BLaER1 (cell line): Measurements from ENCODE around the gene ABCA8.

ENCODE experiments used
- H3K27ac ChIP-seq: shearing (Covaris generic); formaldehyde crosslinking; 2 replicates; pipeline ENCODE4 v1.8.1; 2022
- H3K27me3 ChIP-seq: shearing (Covaris generic); formaldehyde crosslinking; 2 replicates; pipeline ENCODE4 v1.8.1; 2022
- H3K36me3 ChIP-seq: shearing (Covaris generic); formaldehyde crosslinking; 2 replicates; pipeline ENCODE4 v1.8.1; 2022
- H3K4me1 ChIP-seq: shearing (Covaris generic); formaldehyde crosslinking; 2 replicates; pipeline ENCODE4 v1.8.1; 2022
- H3K4me2 ChIP-seq: shearing (Covaris generic); formaldehyde crosslinking; 2 replicates; pipeline ENCODE4 v1.8.1; 2022
- H3K4me3 ChIP-seq: shearing (Covaris generic); formaldehyde crosslinking; 2 replicates; pipeline ENCODE4 v1.8.1; 2022
- H3K9ac ChIP-seq: shearing (Covaris generic); formaldehyde crosslinking; 2 replicates; pipeline ENCODE4 v1.8.1; 2022
- H3K9me3 ChIP-seq: shearing (Covaris generic); formaldehyde crosslinking; 2 replicates; pipeline ENCODE4 v1.8.1; 2022
- H4K20me1 ChIP-seq: shearing (Covaris generic); formaldehyde crosslinking; 2 replicates; pipeline ENCODE4 v1.8.1; 2022
- Cebpa-rat ChIP-seq: shearing (Covaris generic); IDR thresholded peaks from 2 replicates; pipeline ENCODE4 v1.8.1; 2022

ABCA8 gene

DNA sequence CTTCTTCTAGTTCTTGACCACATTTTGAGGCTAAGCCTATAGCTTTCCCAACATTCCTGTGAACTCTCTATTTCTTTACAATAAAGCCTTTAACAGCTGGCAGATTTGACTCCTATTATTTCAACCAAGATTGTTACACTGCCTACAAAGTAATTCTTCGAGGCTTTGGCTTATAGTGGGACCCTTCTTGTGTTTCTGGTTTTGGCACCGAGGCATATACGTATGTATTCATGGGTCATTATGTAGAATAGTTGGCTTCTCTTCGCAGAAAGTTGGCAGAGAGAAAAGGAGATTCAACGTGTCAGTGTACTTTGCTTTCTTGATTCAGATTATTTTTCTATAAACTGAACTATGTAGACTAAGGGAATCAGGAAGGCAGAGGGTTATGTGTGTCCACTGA is 102.2 kb downstream of the ABCA8 start:
- no peak for TF ChIP-seq Cebpa-rat
- H3K4me2 ChIP-seq = no peak overlapping the region
- H3K4me1 ChIP-seq = peaks cover under 1% of the 10 kb centered on the region; the same call in 1 of the 2 replicates
- no peak overlapping the region for H3K4me3 ChIP-seq
- H3K9ac ChIP-seq = no peak overlapping the region
- peaks cover 4% of the 10 kb centered on the region for H3K9me3 ChIP-seq
- H3K27ac ChIP-seq = no peak overlapping the region
- H4K20me1 ChIP-seq = no peaks in the 10 kb centered on the region
- no peaks in the 10 kb centered on the region for H3K27me3 ChIP-seq
- H3K36me3 ChIP-seq = no peaks in the 10 kb centered on the region

DNA sequence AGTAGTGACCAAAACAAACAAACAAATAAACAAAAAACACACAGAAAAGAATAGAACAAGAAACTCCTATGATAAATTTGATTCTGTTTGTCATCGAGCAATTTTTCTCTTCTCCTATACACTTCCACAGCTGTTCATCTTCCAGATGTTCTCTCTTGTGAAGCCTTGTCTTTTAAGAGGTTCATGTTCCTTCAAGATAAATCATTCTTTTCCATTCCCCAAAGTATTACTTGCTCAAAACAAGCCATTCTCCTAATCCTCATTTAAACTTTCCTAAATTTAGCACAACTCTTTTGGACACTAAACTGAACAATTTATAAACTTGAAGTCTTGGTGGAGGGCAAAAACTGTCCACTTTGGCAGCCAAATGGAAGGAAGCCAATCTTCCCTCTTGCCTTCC is 103.3 kb downstream of the ABCA8 start:
- no peak for TF ChIP-seq Cebpa-rat
- no peak overlapping the region for H3K4me3 ChIP-seq

DNA sequence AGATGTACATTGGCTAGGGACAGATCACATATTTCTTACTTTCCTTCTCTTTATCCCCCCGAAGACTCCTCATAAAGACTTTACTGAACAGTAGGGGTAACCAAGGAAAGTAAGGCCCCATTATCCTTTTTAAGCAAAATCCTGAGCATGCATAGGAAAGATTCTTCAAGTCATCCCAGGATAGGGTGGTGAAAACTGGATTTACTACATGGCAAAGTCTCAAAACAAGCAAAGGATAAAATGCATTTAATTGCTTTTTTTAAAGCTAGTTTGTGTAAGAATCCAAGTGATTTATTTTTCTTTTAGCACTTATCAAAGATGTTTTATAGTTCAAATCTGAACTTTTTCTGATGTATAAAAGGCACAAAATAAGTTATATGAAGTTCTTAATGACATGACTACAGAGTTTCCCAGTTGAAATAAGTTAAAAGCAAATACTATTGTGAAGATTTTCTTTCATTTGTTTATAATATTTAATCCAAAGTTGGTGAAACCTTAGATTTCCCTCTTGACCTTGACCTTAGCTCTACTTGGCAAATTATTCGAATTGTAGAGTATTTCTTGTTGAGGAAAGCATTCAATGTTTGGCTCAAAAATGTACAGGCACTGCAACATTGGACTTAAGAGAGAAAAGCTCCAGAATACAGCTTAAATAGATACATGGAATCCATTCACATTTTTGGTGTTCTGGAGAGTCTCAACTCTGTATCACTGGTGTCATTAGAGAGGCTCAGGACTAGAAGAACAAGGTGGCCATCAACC is 104.3 kb downstream of the ABCA8 start:
- no peak for TF ChIP-seq Cebpa-rat
- Histone ChIP-seq H3K9ac (no peak overlapping the region), H3K36me3 (no peaks in the 10 kb centered on the region), H3K4me3 (no peak overlapping the region), H3K4me1 (peaks cover 4% of the 10 kb centered on the region; the same call in 1 of the 2 replicates), H4K20me1 (no peaks in the 10 kb centered on the region), H3K27ac (no peak overlapping the region), H3K4me2 (no peak overlapping the region), H3K27me3 (no peaks in the 10 kb centered on the region), H3K9me3 (no peaks in the 10 kb centered on the region)

More for the DNA sequence above, 103.3 kb downstream of the ABCA8 start:
- no peak overlapping the region for H3K9ac ChIP-seq
- H3K4me1 ChIP-seq = peaks cover 4% of the 10 kb centered on the region; the same call in 1 of the 2 replicates
- no peak overlapping the region for H3K27ac ChIP-seq
- H3K4me2 ChIP-seq = no peak overlapping the region
- H4K20me1 ChIP-seq = no peaks in the 10 kb centered on the region
- no peaks in the 10 kb centered on the region for H3K27me3 ChIP-seq
- H3K9me3 ChIP-seq = no peaks in the 10 kb centered on the region
- H3K36me3 ChIP-seq = no peaks in the 10 kb centered on the region

DNA sequence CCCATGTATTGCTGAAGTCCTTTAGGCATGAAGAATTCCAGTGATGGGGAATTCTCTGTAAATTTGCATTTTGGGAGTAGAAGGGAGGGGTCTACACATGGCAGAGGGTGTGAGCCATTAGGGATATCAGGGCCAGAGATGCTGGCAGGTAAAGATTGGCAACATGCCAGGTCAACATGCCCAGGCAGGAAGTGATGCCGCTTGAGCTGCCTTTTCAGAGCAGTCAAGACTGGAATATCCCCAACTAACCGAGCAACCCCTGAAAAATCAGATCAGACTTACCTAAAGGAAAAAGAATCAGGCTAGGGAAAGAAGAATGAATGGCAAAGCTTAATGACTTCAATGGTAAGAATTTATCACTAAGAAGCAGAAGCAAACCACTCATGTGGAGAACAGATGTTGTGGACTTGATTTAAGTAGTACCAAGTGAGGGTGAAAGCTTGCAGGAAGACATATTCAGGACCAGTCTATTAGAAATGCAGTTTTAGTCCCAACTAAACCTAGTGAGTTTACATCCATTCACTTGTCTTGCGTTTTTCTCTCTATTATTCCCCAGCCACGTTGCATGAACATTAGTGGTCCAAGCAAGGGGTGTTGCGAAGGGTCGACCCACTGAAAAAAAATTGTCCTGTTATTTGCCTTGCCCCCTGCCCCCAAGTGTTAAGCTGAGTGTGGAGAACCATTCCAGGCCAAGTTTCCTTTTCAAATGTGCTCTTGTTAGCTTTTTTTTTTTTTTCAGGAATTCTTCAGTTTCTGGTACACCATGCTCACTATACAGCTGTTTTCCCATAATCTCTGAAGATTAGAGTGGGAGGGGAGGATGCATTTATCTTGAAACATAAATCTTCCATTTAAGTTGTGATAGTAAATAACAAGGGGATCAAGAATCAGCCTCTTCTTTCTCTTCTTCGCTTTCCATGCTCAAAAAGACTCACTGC is 105.2 kb downstream of the ABCA8 start:
- no peak overlapping the region for H3K9ac ChIP-seq
- H3K4me2 ChIP-seq = no peak overlapping the region
- no peaks in the 10 kb centered on the region for H3K36me3 ChIP-seq
- H4K20me1 ChIP-seq = no peaks in the 10 kb centered on the region
- TF ChIP-seq Cebpa-rat = no peak
- no peak overlapping the region for H3K27ac ChIP-seq
- H3K4me1 ChIP-seq = peaks cover 4% of the 10 kb centered on the region; the same call in 1 of the 2 replicates
- H3K27me3 ChIP-seq = no peaks in the 10 kb centered on the region
- H3K9me3 ChIP-seq = no peaks in the 10 kb centered on the region
- no peak overlapping the region for H3K4me3 ChIP-seq

DNA sequence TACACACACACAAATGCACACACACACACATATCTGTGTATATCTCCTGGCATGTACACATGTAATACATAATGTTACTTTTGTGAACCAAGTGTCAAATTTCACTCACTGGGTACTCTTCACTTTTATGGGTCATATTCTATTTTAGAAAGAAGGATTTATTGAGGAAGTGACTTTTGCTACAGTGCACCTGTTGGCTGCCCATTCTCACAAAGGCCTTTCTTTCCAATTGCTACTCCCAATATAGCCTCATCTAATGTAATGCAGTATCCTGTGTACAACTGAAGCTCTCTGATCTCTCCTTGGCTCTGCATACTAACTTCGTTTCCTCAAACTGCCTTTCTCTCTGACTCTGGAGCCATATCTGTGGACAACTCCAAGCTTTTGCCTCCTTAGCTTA is 107.5 kb downstream of the ABCA8 start:
- Histone ChIP-seq H3K36me3 (no peaks in the 10 kb centered on the region), H3K4me3 (no peak overlapping the region), H3K27me3 (no peaks in the 10 kb centered on the region), H3K9ac (no peak overlapping the region), H4K20me1 (no peaks in the 10 kb centered on the region), H3K27ac (no peak overlapping the region), H3K9me3 (no peaks in the 10 kb centered on the region), H3K4me2 (no peak overlapping the region), H3K4me1 (peaks cover 4% of the 10 kb centered on the region; the same call in 1 of the 2 replicates)
- TF ChIP-seq Cebpa-rat = no peak

DNA sequence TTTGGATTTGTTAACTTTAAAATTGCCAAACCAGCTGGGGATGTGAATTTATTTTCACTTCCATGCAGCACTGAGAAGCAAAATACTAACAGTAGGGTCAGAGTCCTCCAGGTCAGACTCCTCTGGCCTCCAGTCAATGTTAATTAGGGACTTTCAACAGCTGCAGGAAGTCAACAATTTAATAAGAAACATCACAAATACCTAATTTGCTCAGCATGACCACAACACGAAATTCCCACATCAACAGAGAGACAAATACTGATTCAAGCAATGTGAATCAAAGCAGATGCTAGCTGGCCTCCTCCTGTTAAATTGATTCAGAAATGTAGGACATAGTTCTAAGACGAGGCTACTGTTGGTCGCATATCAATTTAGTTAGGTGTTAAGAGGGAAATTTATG is 111.7 kb downstream of the ABCA8 start:
- Histone ChIP-seq H3K36me3 (no peaks in the 10 kb centered on the region), H3K27ac (no peak overlapping the region), H3K9ac (no peak overlapping the region), H4K20me1 (no peaks in the 10 kb centered on the region), H3K27me3 (no peaks in the 10 kb centered on the region), H3K4me1 (peaks cover 4% of the 10 kb centered on the region; the same call in 1 of the 2 replicates), H3K4me3 (no peak overlapping the region), H3K9me3 (no peaks in the 10 kb centered on the region), H3K4me2 (no peak overlapping the region)
- no peak for TF ChIP-seq Cebpa-rat

DNA sequence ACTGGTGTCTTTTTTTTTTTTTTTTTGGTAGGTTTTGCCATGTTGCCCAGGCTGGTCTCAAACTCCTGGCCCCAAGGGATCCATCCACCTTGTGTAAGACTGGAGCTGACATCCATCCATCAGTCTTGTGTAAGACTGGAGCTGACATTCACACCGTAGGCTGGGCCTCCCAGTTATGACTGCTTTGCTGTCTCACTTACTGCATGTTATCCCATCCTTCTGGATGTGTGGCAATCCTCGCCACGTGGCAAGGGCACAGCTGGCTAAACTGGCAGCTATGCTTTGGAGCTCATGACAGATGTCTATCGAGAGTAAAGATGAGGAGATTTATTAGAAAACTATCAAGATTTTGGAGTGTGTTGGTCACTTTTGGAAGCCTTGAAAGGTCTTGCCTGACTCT is 115.1 kb downstream of the ABCA8 start:
- no peaks in the 10 kb centered on the region for H3K27me3 ChIP-seq

DNA sequence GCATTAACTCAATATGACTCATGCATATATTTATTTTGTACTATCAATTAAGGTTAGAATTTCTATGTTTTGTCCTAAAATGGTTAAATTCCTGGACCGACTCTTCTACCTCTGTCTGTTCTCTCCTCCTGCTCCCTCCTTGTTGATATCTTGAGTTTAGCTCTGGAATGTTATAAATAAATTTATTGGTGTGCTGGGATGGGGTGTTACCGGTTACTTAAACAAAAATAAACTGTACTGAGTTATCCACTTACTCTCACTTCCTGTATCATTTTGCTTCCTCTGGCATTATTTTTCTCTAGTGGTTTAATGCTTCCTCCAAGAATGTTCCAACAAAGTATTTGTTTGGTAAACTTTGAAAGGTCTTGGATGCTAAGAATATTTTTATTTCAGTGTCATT is 120.1 kb downstream of the ABCA8 start:
- no peak overlapping the region for H3K27ac ChIP-seq
- no peaks in the 10 kb centered on the region for H3K4me1 ChIP-seq
- H3K27me3 ChIP-seq = no peaks in the 10 kb centered on the region
- H3K4me3 ChIP-seq = no peak overlapping the region
- no peak overlapping the region for H3K4me2 ChIP-seq
- no peaks in the 10 kb centered on the region for H3K9me3 ChIP-seq
- H3K36me3 ChIP-seq = no peaks in the 10 kb centered on the region
- no peaks in the 10 kb centered on the region for H4K20me1 ChIP-seq
- no peak for TF ChIP-seq Cebpa-rat
- no peak overlapping the region for H3K9ac ChIP-seq

More for the DNA sequence above, 115.1 kb downstream of the ABCA8 start:
- Histone ChIP-seq H3K9ac (no peak overlapping the region), H4K20me1 (no peaks in the 10 kb centered on the region), H3K4me3 (no peak overlapping the region), H3K36me3 (no peaks in the 10 kb centered on the region), H3K4me1 (no peaks in the 10 kb centered on the region), H3K4me2 (no peak overlapping the region), H3K9me3 (no peaks in the 10 kb centered on the region), H3K27ac (no peak overlapping the region)
- TF ChIP-seq Cebpa-rat = no peak

DNA sequence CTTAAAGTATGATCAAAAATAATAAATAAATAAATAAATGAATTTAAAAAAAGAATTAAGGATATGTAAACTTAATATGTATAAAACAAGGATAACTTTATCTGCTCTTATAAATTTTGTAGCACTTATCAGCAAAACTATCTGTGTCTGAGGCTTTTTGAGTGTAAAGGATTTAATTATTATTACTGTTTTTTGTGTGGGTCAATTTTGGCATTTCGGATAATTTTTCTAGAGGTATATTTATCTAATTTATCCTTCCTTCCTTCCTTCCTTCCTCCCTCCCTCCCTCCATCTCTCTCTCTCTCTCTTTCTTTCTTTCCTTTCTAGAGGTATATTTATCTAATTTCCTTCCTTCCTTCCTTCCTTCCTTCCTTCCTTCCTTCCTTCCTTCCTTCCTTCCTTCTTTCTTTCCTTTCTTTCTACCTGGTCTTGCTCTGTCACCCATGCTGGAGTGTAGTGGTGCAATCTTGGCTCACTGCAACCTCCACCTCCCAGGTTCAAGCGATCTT is 120.8 kb downstream of the ABCA8 start:
- no peaks in the 10 kb centered on the region for H3K36me3 ChIP-seq
- H3K4me1 ChIP-seq = no peaks in the 10 kb centered on the region
- no peak overlapping the region for H3K9ac ChIP-seq
- no peak overlapping the region for H3K27ac ChIP-seq
- no peak for TF ChIP-seq Cebpa-rat
- no peaks in the 10 kb centered on the region for H3K9me3 ChIP-seq
- H4K20me1 ChIP-seq = no peaks in the 10 kb centered on the region
- no peak overlapping the region for H3K4me3 ChIP-seq
- H3K4me2 ChIP-seq = no peak overlapping the region
- H3K27me3 ChIP-seq = no peaks in the 10 kb centered on the region
